ENCODE measurements around the gene ERICH4. TPM values are rescaled to one million over a fixed set of nuclear protein-coding genes. Genes with fewer than 3 reads are reported as not detected.

The ERICH4 gene
- total and polyA plus RNA-seq, 9 of the 15 experiments (the other 6 are each of a cell fraction or from before 2014, with no cell fraction given) = not detected

DNA sequence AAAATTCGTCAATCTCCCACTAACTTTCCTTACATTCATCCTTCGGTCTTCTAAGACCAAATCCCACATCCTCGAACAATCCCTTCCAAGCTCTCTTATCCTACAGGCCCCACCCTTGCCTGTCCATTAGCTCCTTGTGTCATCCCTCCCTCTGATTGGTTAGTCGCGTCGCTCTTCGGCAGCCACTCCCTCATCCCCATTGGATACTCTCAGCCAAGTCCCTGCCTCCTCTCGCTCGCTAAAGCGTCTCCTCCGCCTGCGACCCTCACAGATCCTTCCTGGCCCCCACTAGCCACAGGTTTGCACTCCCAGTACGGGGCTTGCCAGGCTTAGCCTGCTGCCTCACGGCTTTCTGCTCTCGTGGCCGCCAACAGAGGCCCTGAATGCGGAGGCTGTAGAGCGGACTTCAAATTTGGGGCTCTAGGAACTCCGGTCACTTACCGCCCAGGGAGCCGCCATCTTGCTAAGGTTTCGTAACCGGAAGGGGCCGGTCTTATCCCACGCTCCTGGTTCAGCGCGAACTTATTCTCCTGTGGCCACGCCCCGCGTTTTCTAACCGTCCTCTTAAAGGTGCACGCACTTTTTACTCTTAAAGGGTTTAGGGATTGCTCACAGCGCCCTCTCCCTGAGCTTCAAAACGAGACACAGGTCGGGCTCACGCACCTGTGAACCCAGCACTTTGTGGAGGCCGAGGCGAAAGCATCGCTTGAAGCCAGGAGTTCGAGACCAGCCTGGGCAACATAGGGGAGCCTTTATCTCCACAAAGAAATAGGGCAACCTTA is 3.3 kb upstream of the ERICH4 start, which contains the start of gene DMAC2 (continued):
- TF ChIP-seq, protein P1, sequence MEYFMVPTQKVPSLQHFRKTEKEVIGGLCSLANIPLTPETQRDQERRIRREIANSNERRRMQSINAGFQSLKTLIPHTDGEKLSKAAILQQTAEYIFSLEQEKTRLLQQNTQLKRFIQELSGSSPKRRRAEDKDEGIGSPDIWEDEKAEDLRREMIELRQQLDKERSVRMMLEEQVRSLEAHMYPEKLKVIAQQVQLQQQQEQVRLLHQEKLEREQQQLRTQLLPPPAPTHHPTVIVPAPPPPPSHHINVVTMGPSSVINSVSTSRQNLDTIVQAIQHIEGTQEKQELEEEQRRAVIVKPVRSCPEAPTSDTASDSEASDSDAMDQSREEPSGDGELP (CRISPR knock-in tag; IDR thresholded peaks at IDR 0.05; ENCODE audit: borderline replicate concordance) = peak; percentile 83; the same call in 1 of the 2 replicates
- TF ChIP-seq SNRNP70 (optimal IDR thresholded peaks at IDR 0.05; ENCODE audit: low read depth, low read length) = no peak
- TF ChIP-seq ZNF780A (CRISPR knock-in tag; IDR thresholded peaks at IDR 0.05) = no peak
- TF ChIP-seq ZNF431 (CRISPR knock-in tag; IDR thresholded peaks at IDR 0.05) = no peak
- TF ChIP-seq ZSCAN32 (CRISPR knock-in tag; IDR thresholded peaks at IDR 0.05) = no peak
- TF ChIP-seq RUNX1 (IDR thresholded peaks at IDR 0.05; ENCODE audit: low read depth) = no peak
- TF ChIP-seq L3MBTL2 (IDR thresholded peaks at IDR 0.05) = peak; percentile 74; the same call in 1 of the 2 replicates
- TF ChIP-seq NFATC3 (IDR thresholded peaks at IDR 0.05) = no peak
- peak; percentile 99 for TF ChIP-seq C11orf30 (IDR thresholded peaks at IDR 0.05; ENCODE audit: low read depth)
- TF ChIP-seq TARDBP (IDR thresholded peaks at IDR 0.05) = no peak; the same call in 1 of the 2 replicates
- TF ChIP-seq, protein P2, sequence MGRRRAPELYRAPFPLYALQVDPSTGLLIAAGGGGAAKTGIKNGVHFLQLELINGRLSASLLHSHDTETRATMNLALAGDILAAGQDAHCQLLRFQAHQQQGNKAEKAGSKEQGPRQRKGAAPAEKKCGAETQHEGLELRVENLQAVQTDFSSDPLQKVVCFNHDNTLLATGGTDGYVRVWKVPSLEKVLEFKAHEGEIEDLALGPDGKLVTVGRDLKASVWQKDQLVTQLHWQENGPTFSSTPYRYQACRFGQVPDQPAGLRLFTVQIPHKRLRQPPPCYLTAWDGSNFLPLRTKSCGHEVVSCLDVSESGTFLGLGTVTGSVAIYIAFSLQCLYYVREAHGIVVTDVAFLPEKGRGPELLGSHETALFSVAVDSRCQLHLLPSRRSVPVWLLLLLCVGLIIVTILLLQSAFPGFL (CRISPR knock-in tag; IDR thresholded peaks at IDR 0.05) = no peak
- TF ChIP-seq FOSL1 (tag; conservative IDR thresholded peaks at IDR 0.05) = 0 out of 2 replicates have a peak, but pooled peaks have one; percentile 15
- TF ChIP-seq, protein P3, sequence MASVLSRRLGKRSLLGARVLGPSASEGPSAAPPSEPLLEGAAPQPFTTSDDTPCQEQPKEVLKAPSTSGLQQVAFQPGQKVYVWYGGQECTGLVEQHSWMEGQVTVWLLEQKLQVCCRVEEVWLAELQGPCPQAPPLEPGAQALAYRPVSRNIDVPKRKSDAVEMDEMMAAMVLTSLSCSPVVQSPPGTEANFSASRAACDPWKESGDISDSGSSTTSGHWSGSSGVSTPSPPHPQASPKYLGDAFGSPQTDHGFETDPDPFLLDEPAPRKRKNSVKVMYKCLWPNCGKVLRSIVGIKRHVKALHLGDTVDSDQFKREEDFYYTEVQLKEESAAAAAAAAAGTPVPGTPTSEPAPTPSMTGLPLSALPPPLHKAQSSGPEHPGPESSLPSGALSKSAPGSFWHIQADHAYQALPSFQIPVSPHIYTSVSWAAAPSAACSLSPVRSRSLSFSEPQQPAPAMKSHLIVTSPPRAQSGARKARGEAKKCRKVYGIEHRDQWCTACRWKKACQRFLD (CRISPR knock-in tag; IDR thresholded peaks at IDR 0.05) = no peak
- no peak for TF ChIP-seq SREBF2 (CRISPR knock-in tag; IDR thresholded peaks at IDR 0.05)
- TF ChIP-seq ATF7 (IDR thresholded peaks at IDR 0.05) = peak; percentile 85
- TF ChIP-seq ZNF239 (CRISPR knock-in tag; IDR thresholded peaks at IDR 0.05) = no peak
- TF ChIP-seq MEF2D (tag; conservative IDR thresholded peaks at IDR 0.05; ENCODE audit: low read depth) = no peak
- no peak for TF ChIP-seq ZBED1 (IDR thresholded peaks at IDR 0.05)
- TF ChIP-seq, protein P4, sequence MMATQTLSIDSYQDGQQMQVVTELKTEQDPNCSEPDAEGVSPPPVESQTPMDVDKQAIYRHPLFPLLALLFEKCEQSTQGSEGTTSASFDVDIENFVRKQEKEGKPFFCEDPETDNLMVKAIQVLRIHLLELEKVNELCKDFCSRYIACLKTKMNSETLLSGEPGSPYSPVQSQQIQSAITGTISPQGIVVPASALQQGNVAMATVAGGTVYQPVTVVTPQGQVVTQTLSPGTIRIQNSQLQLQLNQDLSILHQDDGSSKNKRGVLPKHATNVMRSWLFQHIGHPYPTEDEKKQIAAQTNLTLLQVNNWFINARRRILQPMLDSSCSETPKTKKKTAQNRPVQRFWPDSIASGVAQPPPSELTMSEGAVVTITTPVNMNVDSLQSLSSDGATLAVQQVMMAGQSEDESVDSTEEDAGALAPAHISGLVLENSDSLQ (IDR thresholded peaks at IDR 0.05) = peak; percentile 91
- 0 out of 2 replicates have a peak, but pooled peaks have one; percentile 9 for TF ChIP-seq SPI1 (IDR thresholded peaks at IDR 0.05; ENCODE audit: borderline replicate concordance, low read depth, low read length)
- TF ChIP-seq ZNF124 (CRISPR knock-in tag; IDR thresholded peaks at IDR 0.05) = no peak
- TF ChIP-seq BRF1 (IDR thresholded peaks at IDR 0.05; ENCODE audit: borderline replicate concordance, extremely low read depth, insufficient read length) = no peak
- no peak for TF ChIP-seq ZNF77 (CRISPR knock-in tag; IDR thresholded peaks at IDR 0.05)
- no peak; the same call in 1 of the 2 replicates for TF ChIP-seq GATAD2A (IDR thresholded peaks at IDR 0.05)
- no peak for TF ChIP-seq ZNF583 (CRISPR knock-in tag; IDR thresholded peaks at IDR 0.05)
- no peak for TF ChIP-seq HDAC6 (IDR thresholded peaks at IDR 0.05; ENCODE audit: low read depth, low read length)
